OCI-LY7 (cell line): ENCODE results near the gene BMI1. TPM values are rescaled to one million over a fixed set of nuclear protein-coding genes. Genes with fewer than 3 reads are reported as not detected.

ENCODE experiments used
- BruUV-seq: library from RNA; stranded (reverse); fragments of 400-500 nt; replicated peaks from 2 replicates; lab custom pipeline; 2021; lab: Mats Ljungman, UMichigan
- CTCF ChIA-PET: fragments of 300-600 bp; sonication (Branson Sonifier 250); formaldehyde crosslinking; loops from one replicate; lab custom pipeline; 2022; ENCODE audit warnings: antibody characterized with exemption; ENCODE audit not compliant: unreplicated experiment; lab: Charles Lee
- POLR2A ChIA-PET: fragments of 300-600 bp; sonication (Branson Sonifier 250); formaldehyde crosslinking; loops from one replicate; lab custom pipeline; 2022; ENCODE audit warnings: antibody characterized with exemption; lab: Charles Lee
- DNase-seq: peaks from one replicate; pipeline ENCODE4 v3.0.0-alpha.2; 2015; ENCODE audit warnings: low spot score
- H2AFZ ChIP-seq: fragments of 200-600 bp; sonication (generic), shearing (Covaris generic); 2 replicates; pipeline ENCODE4 v1.6.1; 2014; ENCODE audit warnings: mild to moderate bottlenecking, antibody characterized with exemption, low read length, moderate library complexity
- H3K27ac ChIP-seq: fragments of 200-600 bp; sonication (generic); 2 replicates; pipeline ENCODE4 v1.5.1; 2014; ENCODE audit warnings: mixed run types, low read depth, mild to moderate bottlenecking, moderate library complexity, low read length, inconsistent platforms; ENCODE audit not compliant: poor library complexity, severe bottlenecking
- H3K36me3 ChIP-seq: fragments of 200-600 bp; sonication (generic); 2 replicates; pipeline ENCODE4 v1.6.1; 2014; ENCODE audit warnings: mild to moderate bottlenecking, antibody characterized with exemption, low read length, moderate library complexity, mixed read lengths; ENCODE audit not compliant: insufficient read depth
- H3K4me1 ChIP-seq: fragments of 200-600 bp; sonication (generic); 2 replicates; pipeline ENCODE4 v1.5.1; 2014; ENCODE audit warnings: mild to moderate bottlenecking, low read length; ENCODE audit not compliant: insufficient read depth, poor library complexity, severe bottlenecking
- H3K4me2 ChIP-seq: fragments of 200-600 bp; sonication (generic); 2 replicates; pipeline ENCODE4 v1.6.1; 2014; ENCODE audit warnings: mild to moderate bottlenecking, low read length
- H3K4me3 ChIP-seq: fragments of 200-600 bp; sonication (generic); 2 replicates; pipeline ENCODE4 v1.5.1; 2014; ENCODE audit warnings: mild to moderate bottlenecking, low read depth, low read length; ENCODE audit not compliant: poor library complexity, severe bottlenecking
- H3K79me2 ChIP-seq: fragments of 200-600 bp; sonication (generic); 2 replicates; pipeline ENCODE4 v1.6.1; 2016; ENCODE audit warnings: low read depth, mild to moderate bottlenecking, low read length, moderate library complexity, mixed read lengths; ENCODE audit not compliant: insufficient read depth
- H3K9me2 ChIP-seq: fragments of 200-600 bp; sonication (generic); 2 replicates; pipeline ENCODE4 v1.6.1; 2016; ENCODE audit warnings: mild to moderate bottlenecking, low read length, mixed read lengths; ENCODE audit not compliant: insufficient read depth
- H3K9me3 ChIP-seq: fragments of 200-600 bp; sonication (generic); 2 replicates; pipeline ENCODE4 v1.6.1; 2014; ENCODE audit warnings: mild to moderate bottlenecking, mixed run types, low read length, mixed read lengths
- H4K20me1 ChIP-seq: fragments of 200-600 bp; sonication (generic); 2 replicates; pipeline ENCODE4 v1.6.1; 2014; ENCODE audit warnings: mild to moderate bottlenecking, antibody characterized with exemption, low read length, moderate library complexity, mixed read lengths; ENCODE audit not compliant: insufficient read depth
- CTCF ChIP-seq: fragments of 200-600 bp; sonication (generic); conservative IDR thresholded peaks from 2 replicates; pipeline ENCODE4 v1.5.1; 2014; ENCODE audit warnings: mild to moderate bottlenecking, antibody characterized with exemption, low read length, moderate library complexity, mixed read lengths
- EZH2phosphoT487 ChIP-seq: fragments of 200-600 bp; sonication (generic); IDR thresholded peaks from 2 replicates; pipeline ENCODE4 v1.6.1; 2018; ENCODE audit warnings: low read depth, borderline replicate concordance, mild to moderate bottlenecking, mixed run types, antibody characterized with exemption, low read length, moderate library complexity, mixed read lengths
- intact Hi-C: fragments of 100-400 bp; cut with micrococcal nuclease; formaldehyde crosslinking; loops from one replicate; pipeline ENCODE4 v1.10.0; 2022; ENCODE audit not compliant: unreplicated experiment
- total RNA-seq, 2 experiments: library from RNA; depleted of rRNA in 1 of 2; stranded (reverse); fragments of >200 nt in 1 of 2; shearing (Covaris generic) in 1 of 2; gene quantifications; 2 replicates each; pipeline ENCODE4 v1.2.3, GENCODE V29; 2014 to 2022

BMI1 gene
- total RNA-seq, 2 experiments from 2014 or later = 7.4 to 17.8 TPM

- Histone ChIP-seq H3K27ac (no peak overlapping the region), H3K9me2 (no peaks in the 10 kb centered on the region), H3K36me3 (no peaks in the 10 kb centered on the region), H3K4me2 (peak overlapping the region; percentile 66), H2AFZ (no peak overlapping the region), H3K4me3 (no peak overlapping the region), H4K20me1 (peaks cover 40% of the 10 kb centered on the region), H3K9me3 (no peaks in the 10 kb centered on the region), H3K79me2 (0 out of 2 replicates have a peak, but pooled peaks cover 11% of the 10 kb centered on the region), H3K4me1 (peaks cover 30% of the 10 kb centered on the region)
- intact Hi-C loops = loop anchor here (5.0 to 10.0 kb wide), 2 partner anchors 285 to 393 kb away; partner anchors contain the start of gene PIP4K2A
- DNase-seq = no peak
- ChIA-PET POLR2A (no interaction called here), CTCF (no interaction called here)
- TF ChIP-seq EZH2phosphoT487 (peak; percentile 56; the same call in 1 of the 2 replicates), CTCF (no peak)
- no TSS peak for BruUV-seq
Observed at GRCh38 chr10:22319547-22319979, 1.3 kb upstream of the BMI1 start.

GRCh38 chr10:22319980-22320558, 830 bp upstream of the BMI1 start:
- H3K9me2 ChIP-seq = no peaks in the 10 kb centered on the region
- peak; percentile 9 for DNase-seq
- no peak overlapping the region for H3K27ac ChIP-seq
- ChIA-PET POLR2A (no interaction called here), CTCF (no interaction called here)
- intact Hi-C loops = loop anchor here (1.0 to 10.0 kb wide), 5 partner anchors 59 to 788 kb away; partner anchors contain the start of genes MLLT10 and PIP4K2A
- H3K4me2 ChIP-seq = peak overlapping the region; percentile 66
- BruUV-seq = no TSS peak
- TF ChIP-seq CTCF = no peak
- peak; percentile 28; the same call in 1 of the 2 replicates for TF ChIP-seq EZH2phosphoT487
- H3K79me2 ChIP-seq = 0 out of 2 replicates have a peak, but pooled peaks cover 11% of the 10 kb centered on the region
- no peak overlapping the region for H2AFZ ChIP-seq
- H3K36me3 ChIP-seq = no peaks in the 10 kb centered on the region
- H3K9me3 ChIP-seq = no peaks in the 10 kb centered on the region
- peak overlapping the region; percentile 40 for H3K4me3 ChIP-seq
- H3K4me1 ChIP-seq = peaks cover 35% of the 10 kb centered on the region
- peaks cover 45% of the 10 kb centered on the region for H4K20me1 ChIP-seq
